NCI-H1436 treated with DMSO at 0.1 percent for 48 hours (cell line): Measurements from ENCODE around the gene PRDM5.
"Not testable (repeated sequence)": the region's sequence is repeated elsewhere in the genome, so short reads cannot be mapped to it uniquely, and the experiment has no call there.

ENCODE experiments used
- DNase-seq: peaks from one replicate; lab custom pipeline; 2025; lab: John Stamatoyannopoulos, UW

The PRDM5 gene

DNA sequence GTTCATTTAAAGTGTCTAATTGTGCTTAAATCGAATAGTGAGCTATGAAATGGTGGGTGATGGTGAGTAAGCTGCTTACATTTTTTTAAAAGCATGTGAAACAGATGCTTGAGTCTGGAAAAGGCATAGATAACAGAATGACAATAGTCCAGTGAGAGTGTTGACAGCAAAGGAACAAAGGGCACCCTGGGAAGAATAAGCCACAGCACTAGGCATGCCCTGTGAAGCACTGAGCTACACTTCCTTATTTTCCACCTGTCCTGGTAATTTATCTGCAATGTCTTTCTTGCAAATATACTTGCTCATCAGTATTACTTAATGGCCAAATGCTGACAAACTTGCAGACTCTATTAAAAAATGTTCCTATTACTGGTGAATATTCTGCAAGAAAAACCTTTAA is 168.7 kb downstream of the PRDM5 start:
- DNase-seq: no peak

- DNase-seq: no peak
These were observed 172.4 kb downstream of the PRDM5 start for GRCh38 chr4:120750152-120750525.

DNA sequence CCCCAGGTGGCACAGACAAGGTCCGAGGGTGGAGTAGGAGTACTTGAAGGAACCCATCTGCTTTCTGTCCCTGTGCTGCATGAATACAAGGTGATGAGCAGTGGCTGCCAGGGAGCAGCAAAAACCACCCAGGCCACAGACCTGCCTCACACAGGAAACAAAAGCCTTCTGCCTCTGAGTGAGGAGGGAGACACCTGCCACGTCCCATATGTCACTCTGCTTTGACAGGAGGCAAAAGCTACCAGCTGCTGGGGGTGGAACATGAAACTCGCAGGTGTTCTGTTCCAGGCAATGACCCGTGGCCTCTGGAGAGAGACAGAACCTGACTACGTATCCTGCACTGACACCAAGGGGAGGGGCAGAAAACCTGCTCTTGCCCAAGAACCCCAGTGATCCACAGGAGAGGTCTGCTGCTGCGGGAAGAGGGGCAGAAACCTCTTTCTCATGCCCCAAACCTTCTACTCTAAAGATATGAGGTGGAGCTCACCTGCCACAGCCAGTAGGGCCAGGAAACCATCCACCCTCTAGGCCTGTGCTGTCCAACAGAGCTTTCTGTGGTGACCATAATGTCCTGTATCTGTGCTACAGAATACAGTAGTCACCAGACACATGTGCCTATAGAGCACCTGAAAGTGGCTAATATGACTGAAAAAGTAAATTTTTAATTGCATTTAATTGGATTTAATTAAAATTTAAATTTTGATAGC is 172.9 kb downstream of the PRDM5 start:
- peak; percentile 60 for DNase-seq

GRCh38 chr4:120741636-120742035 is 180.9 kb downstream of the PRDM5 start:
- not testable (repeated sequence) for DNase-seq

GRCh38 chr4:120736312-120736711 is 186.2 kb downstream of the PRDM5 start:
- DNase-seq: no peak

GRCh38 chr4:120733968-120734367 is 188.6 kb downstream of the PRDM5 start:
- DNase-seq: no peak

DNA sequence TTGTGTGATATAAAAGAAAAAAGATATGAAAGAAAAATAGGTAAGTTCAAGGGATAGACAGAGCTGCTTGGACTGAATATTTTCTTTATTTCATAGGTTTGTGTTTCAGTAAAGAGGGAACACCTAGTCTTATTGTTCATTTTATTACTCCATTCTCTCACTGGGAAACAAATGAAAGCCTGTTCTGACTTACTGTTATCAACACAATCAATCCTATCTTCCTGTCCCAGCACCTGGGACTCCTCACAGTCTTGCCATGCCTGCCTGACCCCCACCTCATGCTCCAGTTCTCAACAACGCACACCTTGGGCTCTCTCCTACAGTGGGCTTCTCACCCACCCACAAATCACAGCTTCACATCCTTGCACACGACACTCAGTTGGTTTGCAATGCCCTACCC is 189.5 kb downstream of the PRDM5 start:
- no peak for DNase-seq

DNA sequence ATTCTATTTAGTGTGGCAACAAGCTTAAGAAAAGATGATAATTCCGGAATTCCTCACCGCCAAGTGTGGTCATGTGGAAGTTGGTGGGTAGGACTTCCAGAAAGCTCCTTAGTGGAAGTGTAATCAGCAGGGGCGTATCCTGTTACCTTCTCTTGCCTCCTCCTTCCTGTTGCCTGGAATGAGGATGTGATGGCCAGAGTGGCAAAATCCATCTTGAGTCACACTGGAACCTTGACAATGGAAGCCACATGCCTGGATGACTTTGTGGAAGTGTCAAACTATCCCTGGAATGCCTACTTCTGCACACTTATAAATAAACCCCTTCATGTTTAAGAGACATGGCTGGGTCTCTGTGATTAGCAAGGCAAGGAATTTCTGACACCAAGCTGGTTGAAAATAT is 191.0 kb downstream of the PRDM5 start:
- DNase-seq: no peak

DNA sequence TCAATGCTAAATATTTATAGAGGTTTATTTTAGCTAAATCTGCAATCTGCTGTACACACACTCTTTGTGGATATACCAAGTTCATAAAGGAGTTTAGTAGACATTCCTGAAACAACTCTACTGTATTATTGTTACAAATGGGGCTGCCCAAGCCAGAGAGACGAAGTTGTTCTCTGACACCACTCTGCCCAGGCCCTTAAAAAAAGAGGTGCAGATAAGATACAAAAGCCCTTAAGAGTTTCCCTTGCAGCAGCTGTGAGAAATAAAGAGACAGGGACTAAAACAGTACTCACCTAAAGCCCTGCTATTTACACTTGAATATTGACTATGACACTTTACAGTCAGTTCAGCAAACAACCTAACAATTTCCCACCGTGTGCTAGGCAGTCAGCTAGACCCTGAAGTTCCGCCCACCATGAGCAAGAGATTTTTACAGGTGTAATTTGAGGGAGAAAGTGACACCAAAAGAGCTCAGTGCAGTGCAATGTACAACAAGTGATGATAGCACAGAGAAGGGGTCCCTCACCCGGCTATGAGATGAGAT is 191.7 kb downstream of the PRDM5 start:
- no peak for DNase-seq

- no peak for DNase-seq
These were observed 193.4 kb downstream of the PRDM5 start for GRCh38 chr4:120728892-120729675.

DNA sequence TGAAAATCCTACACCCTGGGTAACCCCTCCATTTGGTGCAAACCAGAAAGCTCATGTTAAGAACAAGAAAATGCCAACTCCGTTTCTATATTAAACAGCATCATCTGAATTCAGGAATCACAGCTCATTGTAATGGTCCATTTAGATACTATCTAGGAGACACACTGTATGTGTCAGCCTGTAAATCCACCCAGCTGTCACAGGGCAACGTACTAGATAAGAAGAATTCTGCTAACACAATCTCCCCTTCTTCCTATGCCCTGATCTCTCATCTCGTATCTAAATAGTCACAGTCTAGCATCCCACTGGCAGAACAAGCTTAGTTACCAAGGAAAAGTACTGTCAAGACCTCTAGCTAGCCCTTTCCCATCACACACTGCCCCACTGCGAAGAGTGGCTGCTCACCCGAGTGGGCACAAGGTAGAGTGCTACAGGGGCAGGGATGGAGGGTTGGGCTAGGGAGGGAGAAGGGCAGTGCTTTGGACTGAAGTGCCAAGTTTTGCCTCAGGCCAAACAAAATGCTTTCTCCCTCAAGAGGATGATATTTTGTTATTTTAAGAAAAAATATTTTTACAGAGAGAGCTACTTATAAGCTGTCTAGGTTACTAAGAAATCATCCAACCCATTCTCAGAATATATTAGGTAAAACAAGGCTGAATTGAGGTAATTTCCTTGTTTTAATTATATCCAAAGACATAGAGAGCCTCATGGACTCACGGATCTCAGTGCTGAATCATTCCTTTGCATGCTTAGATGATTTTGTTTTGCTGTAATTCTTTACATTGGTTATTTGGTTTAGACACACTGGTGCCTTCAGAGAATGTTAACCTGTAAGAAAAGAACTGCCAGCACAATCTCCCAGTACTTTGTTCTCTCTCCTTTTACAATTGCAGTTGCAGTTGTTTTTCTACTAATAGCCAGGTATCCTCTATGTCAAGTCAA is 196.6 kb downstream of the PRDM5 start:
- no peak for DNase-seq

- DNase-seq: peak; percentile 17
These were observed 197.9 kb downstream of the PRDM5 start for GRCh38 chr4:120724656-120725055.

DNA sequence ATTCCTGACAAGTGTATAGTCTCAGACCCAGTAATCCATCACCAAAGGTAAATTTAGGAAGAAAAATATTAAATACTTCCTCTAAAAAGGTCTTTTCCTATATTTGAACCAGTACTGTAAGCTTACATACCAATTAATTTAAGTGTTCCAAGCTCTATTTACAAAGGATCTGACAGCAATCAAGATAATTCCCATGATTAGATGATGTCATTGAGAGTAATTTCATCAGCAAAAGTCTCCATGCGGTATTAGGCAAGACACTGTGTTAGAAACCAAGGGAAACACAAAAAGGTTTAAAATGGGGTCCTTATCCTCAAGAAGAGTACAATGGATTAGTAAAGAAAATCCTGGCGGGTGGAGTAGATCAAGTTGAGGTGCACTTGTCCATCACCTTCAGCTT is 198.5 kb downstream of the PRDM5 start:
- DNase-seq: peak; percentile 38

GRCh38 chr4:120723105-120723504 is 199.4 kb downstream of the PRDM5 start:
- DNase-seq: no peak

GRCh38 chr4:120722655-120723054 is 199.9 kb downstream of the PRDM5 start:
- no peak for DNase-seq

DNA sequence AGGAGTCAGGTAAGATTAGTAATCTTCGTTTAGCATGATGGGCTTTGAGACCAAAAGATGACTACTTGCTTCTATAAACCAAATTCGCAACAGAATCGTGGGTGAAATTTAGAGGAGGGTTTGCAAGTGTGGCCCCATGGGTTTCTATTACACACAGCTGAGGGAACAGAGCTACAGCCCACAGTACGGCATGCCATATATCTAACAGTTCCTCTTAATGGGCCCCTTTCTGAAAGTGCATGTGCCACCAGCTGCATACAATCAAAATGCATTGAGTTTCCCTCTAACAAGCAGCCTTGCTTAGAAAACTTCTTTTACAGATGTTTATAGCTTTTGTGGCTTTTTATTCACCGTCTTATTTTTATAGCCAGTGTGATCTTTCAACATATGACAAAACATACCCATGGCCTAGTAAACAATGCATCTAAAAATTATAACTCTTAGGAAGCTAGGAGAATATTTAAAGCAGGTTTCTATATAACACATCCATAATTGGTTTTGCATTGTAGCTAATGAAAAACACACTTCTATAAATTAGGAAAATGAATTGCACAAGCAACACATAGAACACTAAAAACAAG is 202.1 kb downstream of the PRDM5 start:
- DNase-seq: no peak

GRCh38 chr4:120718979-120719566 is 203.5 kb downstream of the PRDM5 start:
- no peak for DNase-seq

- DNase-seq: no peak
These were observed 206.2 kb downstream of the PRDM5 start for GRCh38 chr4:120716346-120716745.

GRCh38 chr4:120714417-120715010 is 208.0 kb downstream of the PRDM5 start:
- DNase-seq: no peak

GRCh38 chr4:120709991-120710390 is 212.5 kb downstream of the PRDM5 start:
- DNase-seq: no peak

DNA sequence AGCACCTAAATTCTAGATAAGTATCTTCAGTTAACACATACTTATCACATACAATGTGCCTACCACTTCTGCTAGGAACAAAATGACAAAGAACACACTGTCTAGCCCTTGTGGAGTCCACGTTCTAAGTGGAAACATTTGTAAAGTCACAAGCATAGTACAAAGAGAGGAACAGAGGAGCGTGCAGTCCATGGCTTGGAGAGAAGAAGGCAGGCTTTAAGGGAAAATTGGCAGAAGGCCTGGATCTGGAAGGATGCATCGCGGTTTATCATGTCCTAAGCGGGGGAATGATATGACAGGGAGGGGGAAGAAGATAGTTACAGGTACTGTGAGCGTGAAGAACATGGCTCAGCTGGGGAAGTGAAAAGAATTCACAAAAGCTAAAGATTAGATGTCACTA is 218.0 kb downstream of the PRDM5 start:
- DNase-seq: no peak
